MCF 10A (cell line): ENCODE data around the gene GFER. TPM values are rescaled to one million over a fixed set of nuclear protein-coding genes. Genes with fewer than 3 reads are reported as not detected.
"Not testable (repeated sequence)": the region's sequence is repeated elsewhere in the genome, so short reads cannot be mapped to it uniquely, and the experiment has no call there.

Source experiments
- BruUV-seq: library from RNA; stranded (reverse); fragments of 400-500 nt; replicated peaks from 2 replicates; lab custom pipeline; 2021; lab: Mats Ljungman, UMichigan
- CTCF ChIA-PET: fragments of 300-600 bp; sonication (Branson Sonifier 250); formaldehyde crosslinking; extraction: SDS; loops from one replicate; lab custom pipeline; 2021; ENCODE audit warnings: antibody characterized with exemption, inconsistent platforms; lab: Yijun Ruan, JAX
- POLR2A ChIA-PET: fragments of 300-600, 350-650 bp; sonication (Branson Sonifier 250); formaldehyde crosslinking; extraction: SDS; loops from one replicate; lab custom pipeline; 2020; ENCODE audit warnings: antibody characterized with exemption, inconsistent platforms; lab: Yijun Ruan, JAX
- DNase-seq: peaks from one replicate; pipeline ENCODE4 v3.0.0-alpha.2; 2018; ENCODE audit not compliant: unreplicated experiment
- H3K27ac Mint-ChIP-seq: one replicate; pipeline ENCODE4 v1.8.0; 2022; ENCODE audit warnings: mild to moderate bottlenecking, low read depth, mixed read lengths; ENCODE audit not compliant: unreplicated experiment
- H3K27me3 Mint-ChIP-seq: one replicate; pipeline ENCODE4 v1.8.0; 2022; ENCODE audit warnings: mixed read lengths; ENCODE audit not compliant: insufficient read depth, unreplicated experiment
- H3K36me3 Mint-ChIP-seq: one replicate; pipeline ENCODE4 v1.8.0; 2022; ENCODE audit warnings: mild to moderate bottlenecking, moderate library complexity, mixed read lengths; ENCODE audit not compliant: insufficient read depth, unreplicated experiment
- H3K4me1 Mint-ChIP-seq: one replicate; pipeline ENCODE4 v1.8.0; 2022; ENCODE audit warnings: mixed read lengths; ENCODE audit not compliant: insufficient read depth, unreplicated experiment
- H3K4me3 Mint-ChIP-seq: one replicate; pipeline ENCODE4 v1.8.0; 2022; ENCODE audit warnings: mild to moderate bottlenecking, moderate library complexity, mixed read lengths; ENCODE audit not compliant: unreplicated experiment
- H3K9me3 Mint-ChIP-seq: one replicate; pipeline ENCODE4 v1.8.0; 2022; ENCODE audit warnings: mixed read lengths; ENCODE audit not compliant: unreplicated experiment
- intact Hi-C: fragments of 100-400 bp; cut with micrococcal nuclease; formaldehyde crosslinking; loops from 2 replicates; pipeline ENCODE4 v1.14.1; 2022
- total RNA-seq: library from RNA; stranded (reverse); gene quantifications from 2 replicates; pipeline ENCODE4 v1.2.3, GENCODE V29; 2022
- TF ChIP-seq, protein P1 (sequence below): fragments of 200-600 bp; IDR thresholded peaks from one replicate; pipeline ENCODE4 v1.8.0; 2022; ENCODE audit warnings: antibody characterized with exemption, mild to moderate bottlenecking; ENCODE audit not compliant: unreplicated experiment

GFER gene
- total RNA-seq, 1 experiment from 2014 or later, result 40.8 TPM

DNA sequence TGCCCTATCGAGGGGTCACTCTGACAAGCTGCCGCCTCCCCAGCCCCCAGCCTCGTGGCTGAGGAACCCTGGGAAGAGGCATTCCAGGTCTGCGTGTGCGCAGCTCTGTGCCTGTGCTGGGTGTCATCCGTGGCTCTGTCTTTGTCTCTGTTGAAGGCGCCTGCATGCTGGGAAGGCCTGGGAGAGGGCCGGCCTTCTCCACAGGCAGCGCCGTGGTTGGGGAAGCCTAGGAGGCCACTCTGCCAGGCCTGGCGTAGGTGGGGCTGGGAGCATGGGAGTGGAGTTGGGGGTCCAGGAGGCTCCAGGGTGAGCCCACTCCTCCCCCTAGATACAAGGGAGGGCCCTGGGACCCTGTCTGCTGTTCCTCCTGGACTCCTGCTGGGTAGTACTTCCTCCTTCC lies 46.0 kb downstream of the GFER start:
- no peaks in the 10 kb centered on the region for H3K27me3 Mint-ChIP-seq
- ChIA-PET CTCF (no interaction called here), POLR2A (interaction anchor here (0.6 kb wide), 1 partner anchor 11 kb away, joined by 5 read pairs; the partner anchor contains the start of gene NPW)
- H3K36me3 Mint-ChIP-seq, result peaks cover 7% of the 10 kb centered on the region
- TF ChIP-seq, protein P1, sequence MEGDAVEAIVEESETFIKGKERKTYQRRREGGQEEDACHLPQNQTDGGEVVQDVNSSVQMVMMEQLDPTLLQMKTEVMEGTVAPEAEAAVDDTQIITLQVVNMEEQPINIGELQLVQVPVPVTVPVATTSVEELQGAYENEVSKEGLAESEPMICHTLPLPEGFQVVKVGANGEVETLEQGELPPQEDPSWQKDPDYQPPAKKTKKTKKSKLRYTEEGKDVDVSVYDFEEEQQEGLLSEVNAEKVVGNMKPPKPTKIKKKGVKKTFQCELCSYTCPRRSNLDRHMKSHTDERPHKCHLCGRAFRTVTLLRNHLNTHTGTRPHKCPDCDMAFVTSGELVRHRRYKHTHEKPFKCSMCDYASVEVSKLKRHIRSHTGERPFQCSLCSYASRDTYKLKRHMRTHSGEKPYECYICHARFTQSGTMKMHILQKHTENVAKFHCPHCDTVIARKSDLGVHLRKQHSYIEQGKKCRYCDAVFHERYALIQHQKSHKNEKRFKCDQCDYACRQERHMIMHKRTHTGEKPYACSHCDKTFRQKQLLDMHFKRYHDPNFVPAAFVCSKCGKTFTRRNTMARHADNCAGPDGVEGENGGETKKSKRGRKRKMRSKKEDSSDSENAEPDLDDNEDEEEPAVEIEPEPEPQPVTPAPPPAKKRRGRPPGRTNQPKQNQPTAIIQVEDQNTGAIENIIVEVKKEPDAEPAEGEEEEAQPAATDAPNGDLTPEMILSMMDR, result no peak
- no peak for DNase-seq
- intact Hi-C loops, result no loop called here
- no peaks in the 10 kb centered on the region for H3K4me1 Mint-ChIP-seq
- H3K9me3 Mint-ChIP-seq, result no peaks in the 10 kb centered on the region
- H3K27ac Mint-ChIP-seq, result no peak overlapping the region
- no peak overlapping the region for H3K4me3 Mint-ChIP-seq
- BruUV-seq, result no TSS peak

DNA sequence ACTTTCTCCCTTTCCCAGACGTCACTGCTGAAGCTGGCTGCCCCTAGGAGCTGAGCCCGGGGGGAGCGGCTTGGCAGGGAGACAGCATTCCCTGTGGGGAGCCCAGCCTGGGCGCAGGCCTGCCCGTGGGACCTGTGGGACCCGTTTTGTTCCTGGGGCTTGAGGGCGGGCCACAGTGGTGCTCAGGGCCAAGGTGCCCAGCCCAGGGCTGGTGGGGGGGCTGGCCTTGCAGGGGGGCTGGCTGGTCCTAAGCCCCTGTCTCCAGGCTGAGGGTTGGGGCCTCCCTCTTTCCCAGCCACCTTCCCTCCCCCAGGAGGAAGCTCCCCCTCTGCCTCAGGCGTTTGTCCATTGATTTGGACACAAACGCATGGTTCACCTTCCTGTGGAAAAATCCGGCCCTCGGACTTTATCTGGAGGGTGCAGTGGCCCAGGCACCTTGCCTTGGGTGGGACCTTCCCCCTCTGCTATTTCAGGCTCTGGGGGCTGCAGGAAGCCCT lies 47.1 kb downstream of the GFER start:
- intact Hi-C loops, result no loop called here
- TF ChIP-seq, protein P1, result no peak

DNA sequence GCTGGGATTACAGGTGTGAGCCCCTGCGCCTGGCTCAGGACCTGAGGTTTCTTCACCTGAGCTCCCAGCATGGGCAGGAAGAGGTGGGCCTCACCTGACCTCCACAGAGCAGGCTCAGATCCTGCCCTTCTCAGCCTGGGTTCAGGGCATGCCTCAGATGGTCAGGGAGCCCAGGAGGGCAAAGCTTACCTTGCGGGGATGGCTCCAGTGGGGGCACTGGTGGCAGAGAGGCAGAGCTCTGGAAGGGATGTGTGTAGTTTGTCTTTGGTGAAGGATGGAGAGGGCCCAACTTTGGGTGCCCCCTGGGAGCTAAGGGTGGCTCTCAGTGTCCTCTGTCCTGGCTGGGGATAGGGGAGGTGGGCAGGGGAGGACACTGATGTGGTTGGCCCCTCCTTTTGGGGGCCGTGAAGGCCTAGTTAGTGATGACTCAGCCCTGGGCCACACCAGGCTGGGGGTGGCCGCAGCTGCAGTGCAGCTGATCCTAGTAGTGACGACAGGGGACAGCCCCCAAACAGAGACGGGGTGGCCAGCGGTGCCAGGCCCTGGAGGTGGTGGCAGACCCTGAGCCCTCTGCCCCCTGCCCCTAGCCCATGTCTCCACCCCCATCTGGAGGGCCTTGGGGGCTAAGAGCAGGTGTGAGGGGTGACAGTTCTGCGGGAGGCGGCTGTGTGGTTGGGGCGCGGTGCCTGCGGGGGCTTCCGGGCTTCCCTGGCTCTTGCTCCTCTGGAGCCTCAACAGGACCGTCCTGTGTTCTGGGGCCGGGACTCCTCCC lies 48.5 kb downstream of the GFER start:
- Mint-ChIP-seq H3K9me3 (no peaks in the 10 kb centered on the region), H3K27ac (no peak overlapping the region), H3K36me3 (peaks cover 7% of the 10 kb centered on the region), H3K27me3 (no peaks in the 10 kb centered on the region), H3K4me1 (no peaks in the 10 kb centered on the region), H3K4me3 (no peak overlapping the region)
- TF ChIP-seq, protein P1, result no peak
- intact Hi-C loops, result no loop called here
- no TSS peak for BruUV-seq
- no peak for DNase-seq
- ChIA-PET CTCF (interaction anchor here (1.6 kb wide), 1 partner anchor 15 kb away, joined by 7 read pairs; the partner anchor contains the start of genes NTHL1 and TSC2), POLR2A (interaction anchor here (1.2 kb wide), 1 partner anchor 9 kb away, joined by 7 read pairs; no protein-coding TSS in a partner anchor)

More for the DNA sequence above, 47.1 kb downstream of the GFER start:
- H3K36me3 Mint-ChIP-seq, result peaks cover 7% of the 10 kb centered on the region
- no peak for DNase-seq
- H3K9me3 Mint-ChIP-seq, result no peaks in the 10 kb centered on the region
- CTCF ChIA-PET, result interaction anchor here (1.0 to 1.6 kb wide), 2 partner anchors 16 to 110 kb away, joined by 3 to 7 read pairs; partner anchors contain the start of genes NTHL1 and TSC2
- H3K4me1 Mint-ChIP-seq, result no peaks in the 10 kb centered on the region
- BruUV-seq, result no TSS peak
- H3K27ac Mint-ChIP-seq, result no peak overlapping the region
- POLR2A ChIA-PET, result no interaction called here
- no peak overlapping the region for H3K4me3 Mint-ChIP-seq
- no peaks in the 10 kb centered on the region for H3K27me3 Mint-ChIP-seq

DNA sequence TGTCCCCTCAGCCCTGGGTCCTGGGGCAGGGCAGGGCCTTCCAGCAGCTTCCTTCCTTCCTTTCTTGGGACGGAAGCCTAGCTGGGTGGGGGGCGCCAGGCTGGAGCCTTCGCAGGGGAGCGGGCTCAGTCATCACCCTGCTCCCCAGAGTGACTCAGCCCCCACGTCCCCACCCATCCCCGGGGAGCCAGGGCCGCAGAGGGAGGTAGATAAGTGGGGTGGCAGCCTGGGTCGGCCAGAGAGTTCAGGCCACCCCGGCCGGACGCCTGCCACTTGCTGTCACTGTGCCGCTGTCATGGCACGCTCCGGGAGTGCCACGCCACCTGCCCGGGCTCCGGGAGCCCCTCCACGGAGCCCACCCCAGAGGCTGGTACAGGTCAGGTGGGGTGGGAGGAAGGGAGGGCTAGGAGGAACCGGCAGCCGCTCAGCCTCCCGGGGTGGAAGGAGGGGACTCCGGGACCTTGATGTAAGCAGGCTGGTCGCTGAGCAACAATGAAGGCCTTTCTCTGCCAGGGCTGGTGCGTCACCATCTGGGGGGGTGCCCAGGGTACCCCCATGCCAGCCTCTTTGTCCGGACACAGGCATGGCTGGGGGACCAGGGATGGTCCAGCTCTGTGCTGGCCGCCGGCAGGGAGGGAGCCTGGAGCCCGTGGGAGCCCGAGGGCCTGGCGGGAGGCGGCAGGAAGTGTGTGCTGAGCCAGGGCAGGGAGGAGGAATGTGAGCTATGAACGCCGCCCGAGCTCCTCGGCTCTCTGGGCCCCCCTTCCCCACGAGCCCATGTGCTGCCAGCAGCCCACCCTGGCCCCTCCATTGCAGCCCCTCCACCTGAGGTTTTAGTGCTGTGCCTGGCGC lies 49.3 kb downstream of the GFER start:
- DNase-seq, result no peak
- intact Hi-C loops, result no loop called here
- TF ChIP-seq, protein P1, result no peak
- Mint-ChIP-seq H3K9me3 (no peaks in the 10 kb centered on the region), H3K27me3 (no peaks in the 10 kb centered on the region), H3K4me3 (no peak overlapping the region), H3K4me1 (no peaks in the 10 kb centered on the region), H3K27ac (no peak overlapping the region), H3K36me3 (peaks cover 7% of the 10 kb centered on the region)
- BruUV-seq, result no TSS peak
- ChIA-PET POLR2A (no interaction called here), CTCF (no interaction called here)

DNA sequence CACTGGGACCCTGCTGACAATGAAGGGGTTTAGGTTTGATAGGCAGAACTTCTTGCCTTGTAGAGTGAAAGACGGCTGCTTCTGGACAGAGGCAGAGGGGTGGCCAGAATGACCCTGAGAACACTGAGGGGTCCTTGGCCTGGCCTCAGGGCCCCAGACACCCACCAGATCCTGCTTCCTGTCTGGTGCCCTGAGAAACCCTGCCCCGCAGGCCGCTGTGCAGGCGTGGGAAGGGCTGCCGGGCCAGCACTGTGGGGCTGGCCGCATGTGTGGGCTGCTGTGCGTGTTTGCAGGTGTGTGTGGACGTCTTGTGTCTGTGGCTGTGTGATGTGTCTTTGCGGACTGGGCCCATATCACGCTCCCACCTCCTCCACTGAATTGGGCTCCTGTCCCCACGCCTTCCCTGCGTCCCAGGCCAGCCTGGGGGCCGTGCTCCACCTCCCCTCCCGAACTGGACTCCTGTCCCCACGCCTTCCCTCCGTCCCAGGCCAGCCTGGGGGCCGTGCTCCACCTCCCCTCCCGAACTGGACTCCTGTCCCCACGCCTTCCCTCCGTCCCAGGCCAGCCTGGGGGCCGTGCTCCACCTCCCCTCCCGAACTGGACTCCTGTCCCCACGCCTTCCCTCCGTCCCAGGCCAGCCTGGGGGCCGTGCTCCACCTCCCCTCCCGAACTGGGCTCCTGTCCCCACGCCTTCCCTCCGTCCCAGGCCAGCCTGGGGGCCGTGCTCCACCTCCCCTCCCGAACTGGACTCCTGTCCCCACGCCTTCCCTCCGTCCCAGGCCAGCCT lies 50.1 kb downstream of the GFER start:
- H3K4me3 Mint-ChIP-seq, H3K27ac Mint-ChIP-seq, DNase-seq, H3K27me3 Mint-ChIP-seq, CTCF ChIA-PET, BruUV-seq, H3K4me1 Mint-ChIP-seq, POLR2A ChIA-PET, H3K9me3 Mint-ChIP-seq, intact Hi-C loops, H3K36me3 Mint-ChIP-seq: not testable (repeated sequence)
